ENCODE results near the gene DOCK2. TPM values are rescaled to one million over a fixed set of nuclear protein-coding genes. Genes with fewer than 3 reads are reported as not detected.
A peak's percentile ranks its signal among the peaks of the same experiment; 100 is the strongest.

DOCK2 gene
- total RNA-seq, 2 donors from 2014 or later, result 210 to 220 TPM

DNA sequence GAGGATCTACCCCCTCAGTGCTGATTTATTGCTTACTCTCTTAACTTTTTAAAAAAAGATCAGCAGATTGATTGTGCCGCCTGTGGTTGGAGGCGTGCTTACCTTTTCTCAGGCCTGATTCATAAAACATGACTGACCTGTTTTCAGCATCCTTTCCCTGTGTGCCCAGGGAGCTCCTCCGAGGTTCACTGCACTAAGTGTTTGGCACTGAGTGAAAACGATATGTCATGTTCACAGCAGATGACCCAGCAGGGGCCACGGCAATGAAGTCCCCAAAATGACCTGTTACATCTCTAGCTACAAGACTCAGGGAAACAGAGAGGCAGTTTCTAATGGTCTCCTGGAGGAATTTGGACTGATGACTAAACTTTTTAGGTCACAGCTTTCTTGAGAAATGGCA, 273.3 kb downstream of the DOCK2 start:
- no peaks in the 10 kb centered on the region for H3K36me3 Mint-ChIP-seq
- no peak overlapping the region for H3K27ac Mint-ChIP-seq
- ATAC-seq (no peak), DNase-seq (ENCODE audit: low spot score in 2 of 2) (no peak)
- no peaks in the 10 kb centered on the region for H3K9me3 Mint-ChIP-seq

DNA sequence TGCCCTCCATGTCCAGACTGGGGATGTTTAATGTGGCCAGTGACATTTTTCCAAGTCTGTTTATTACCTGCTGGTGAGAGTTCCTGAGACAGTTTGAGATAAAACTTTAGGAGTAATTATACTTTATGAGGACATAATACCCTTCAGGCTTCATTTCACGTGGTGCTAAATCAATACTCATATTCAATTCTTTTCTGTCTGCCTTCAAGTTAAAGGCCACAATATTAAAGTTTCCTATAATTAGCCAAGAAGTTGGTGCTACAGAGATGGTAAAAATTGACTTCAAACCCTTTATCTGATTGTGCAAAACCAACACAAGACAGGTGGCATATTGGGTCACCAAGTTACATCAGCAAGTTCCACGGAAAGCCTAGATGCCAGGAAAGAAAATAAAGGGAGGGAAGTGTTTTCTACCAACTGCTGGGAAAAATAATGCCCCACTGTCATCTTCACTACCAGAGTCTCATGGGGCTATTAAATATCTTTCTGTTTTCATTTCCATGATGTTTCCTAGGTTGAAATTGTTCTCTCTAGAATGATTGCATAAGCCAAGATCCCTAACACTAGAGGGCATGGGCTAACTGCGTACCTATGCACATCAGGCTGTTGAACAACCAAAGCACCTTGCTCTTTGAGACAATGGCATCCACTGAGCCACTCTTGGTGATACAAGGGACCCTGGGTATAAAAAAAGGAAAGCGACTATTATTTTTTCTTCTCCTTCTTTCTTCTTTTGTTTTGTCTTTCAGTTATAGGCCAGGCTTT, 274.6 kb downstream of the DOCK2 start:
- Mint-ChIP-seq H3K27ac (no peak overlapping the region), H3K9me3 (no peaks in the 10 kb centered on the region), H3K36me3 (no peaks in the 10 kb centered on the region)
- DNase-seq (ENCODE audit: low spot score in 2 of 2) (no peak), ATAC-seq (no peak)

- DNase-seq (ENCODE audit: low spot score in 2 of 2) (no peak), ATAC-seq (no peak)
- no peaks in the 10 kb centered on the region for H3K36me3 Mint-ChIP-seq
- no peak overlapping the region for H3K27ac Mint-ChIP-seq
- H3K9me3 Mint-ChIP-seq, result no peaks in the 10 kb centered on the region
Measured at GRCh38 chr5:169913479-169913878, 276.4 kb downstream of the DOCK2 start.

DNA sequence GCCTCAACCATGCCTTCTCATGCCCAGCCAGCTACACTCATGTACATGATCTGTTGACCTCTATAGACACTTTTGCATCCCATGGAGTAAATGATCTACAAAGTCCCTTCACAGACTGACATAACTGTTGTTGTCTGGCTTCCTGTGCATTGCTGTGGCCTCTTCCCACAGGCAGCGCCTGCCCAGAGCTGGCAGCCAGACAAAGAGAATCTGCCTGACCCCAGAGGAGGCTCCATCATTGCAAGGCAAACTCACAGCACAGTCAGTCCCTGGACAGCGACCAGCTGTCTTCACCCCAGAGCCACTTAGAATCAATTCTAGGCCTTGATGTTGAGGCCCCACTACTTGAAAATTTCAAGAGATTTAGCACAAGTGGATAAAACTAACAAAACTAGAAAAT, 277.7 kb downstream of the DOCK2 start:
- Mint-ChIP-seq H3K27ac (no peak overlapping the region), H3K9me3 (no peaks in the 10 kb centered on the region)
- no peak for ATAC-seq

GRCh38 chr5:169917500-169917899, 280.4 kb downstream of the DOCK2 start:
- ATAC-seq (no peak), DNase-seq (ENCODE audit: low spot score in 2 of 2) (no peak)
- no peak overlapping the region for H3K27ac Mint-ChIP-seq
- no peaks in the 10 kb centered on the region for H3K36me3 Mint-ChIP-seq
- no peaks in the 10 kb centered on the region for H3K9me3 Mint-ChIP-seq

More for the DNA sequence above, 277.7 kb downstream of the DOCK2 start:
- no peak for DNase-seq (ENCODE audit: low spot score in 2 of 2)
- H3K36me3 Mint-ChIP-seq, result no peaks in the 10 kb centered on the region

GRCh38 chr5:169918228-169918627, 281.2 kb downstream of the DOCK2 start:
- ATAC-seq (no peak), DNase-seq (ENCODE audit: low spot score in 2 of 2) (no peak)
- Mint-ChIP-seq H3K36me3 (no peaks in the 10 kb centered on the region), H3K27ac (no peak overlapping the region), H3K9me3 (no peaks in the 10 kb centered on the region)

DNA sequence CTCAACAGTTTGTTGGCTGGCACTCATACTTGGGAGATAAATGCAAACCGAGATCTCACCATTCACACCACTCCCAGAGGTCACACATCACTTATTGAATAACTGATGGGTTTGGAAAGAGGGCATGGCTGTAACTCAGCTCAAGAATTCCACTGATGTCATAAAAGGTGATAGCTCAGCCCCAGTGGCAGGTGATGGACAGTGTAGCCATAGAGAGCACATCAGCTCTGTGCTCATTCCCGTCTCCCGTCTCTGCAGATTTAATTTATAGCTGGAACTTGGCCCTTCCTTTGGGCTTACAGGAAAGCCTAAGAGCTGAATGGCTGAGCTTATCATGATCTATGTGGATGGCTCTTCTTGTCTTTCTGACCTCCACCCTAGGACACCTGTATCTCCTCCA, 283.4 kb downstream of the DOCK2 start:
- DNase-seq (ENCODE audit: low spot score in 2 of 2) (no peak), ATAC-seq (no peak)
- H3K36me3 Mint-ChIP-seq, result peaks cover 0 to 13% of the 10 kb centered on the region in 2 donors
- no peak overlapping the region for H3K27ac Mint-ChIP-seq
- no peaks in the 10 kb centered on the region for H3K9me3 Mint-ChIP-seq

- H3K36me3 Mint-ChIP-seq, result peaks cover 0 to 13% of the 10 kb centered on the region in 2 donors
- ATAC-seq (no peak), DNase-seq (ENCODE audit: low spot score in 2 of 2) (no peak)
- no peak overlapping the region for H3K27ac Mint-ChIP-seq
- H3K9me3 Mint-ChIP-seq, result no peaks in the 10 kb centered on the region
Measured at GRCh38 chr5:169921384-169921783, 284.3 kb downstream of the DOCK2 start.

DNA sequence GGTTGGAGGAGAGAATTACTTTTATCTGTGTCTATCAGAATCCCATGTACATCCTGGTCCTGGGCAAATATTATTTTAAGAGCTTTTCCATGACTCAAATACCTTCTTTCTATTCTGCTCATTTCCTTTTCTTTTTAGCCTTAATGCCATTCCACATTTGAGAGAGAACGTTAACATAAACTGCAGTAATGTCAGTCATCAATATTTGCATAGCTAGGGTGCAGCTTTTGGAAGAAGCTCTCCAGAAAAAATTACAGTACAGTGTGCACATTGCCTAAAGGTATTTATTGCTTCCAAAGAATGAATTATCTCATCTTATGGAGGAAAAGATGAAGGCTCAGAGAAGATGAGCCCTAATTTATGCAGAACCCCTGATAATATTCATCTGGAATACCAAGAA, 284.9 kb downstream of the DOCK2 start:
- H3K27ac Mint-ChIP-seq, result no peak overlapping the region
- H3K9me3 Mint-ChIP-seq, result no peaks in the 10 kb centered on the region
- ATAC-seq (no peak), DNase-seq (ENCODE audit: low spot score in 2 of 2) (no peak)
- H3K36me3 Mint-ChIP-seq, result peaks cover 0 to 18% of the 10 kb centered on the region in 2 donors

- H3K27ac Mint-ChIP-seq, result no peak overlapping the region
- peaks cover 0 to 21% of the 10 kb centered on the region in 2 donors for H3K36me3 Mint-ChIP-seq
- DNase-seq (ENCODE audit: low spot score in 2 of 2) (no peak), ATAC-seq (no peak)
- H3K9me3 Mint-ChIP-seq, result no peaks in the 10 kb centered on the region
Measured at GRCh38 chr5:169922474-169922873, 285.4 kb downstream of the DOCK2 start.

DNA sequence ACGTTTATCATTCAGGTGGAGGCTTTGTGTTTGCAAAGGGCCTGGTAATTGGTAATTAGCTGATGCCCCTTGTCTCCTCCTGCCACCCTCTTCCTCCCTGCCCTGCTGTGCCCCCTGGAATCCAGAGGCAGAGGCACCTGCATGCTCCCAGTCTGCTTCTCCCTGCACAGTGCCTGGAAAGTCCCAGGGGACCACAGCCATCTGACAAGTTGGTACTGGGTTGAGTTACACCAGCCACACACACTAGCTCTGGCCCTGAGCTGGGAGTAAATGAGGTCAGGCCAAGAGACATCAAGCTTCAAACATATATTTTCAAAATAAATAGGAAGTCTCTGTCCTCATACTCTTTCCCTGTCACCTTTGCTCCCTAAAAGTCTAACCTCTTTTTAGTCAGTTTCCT, 286.9 kb downstream of the DOCK2 start:
- Mint-ChIP-seq H3K27ac (peak overlapping the region in 1 of 2 donors; percentile 90), H3K36me3 (peaks cover 0 to 26% of the 10 kb centered on the region in 2 donors), H3K9me3 (no peaks in the 10 kb centered on the region)
- no peak for DNase-seq (ENCODE audit: low spot score in 2 of 2)
- peak in 1 of 2 donors; percentile 34 for ATAC-seq

DNA sequence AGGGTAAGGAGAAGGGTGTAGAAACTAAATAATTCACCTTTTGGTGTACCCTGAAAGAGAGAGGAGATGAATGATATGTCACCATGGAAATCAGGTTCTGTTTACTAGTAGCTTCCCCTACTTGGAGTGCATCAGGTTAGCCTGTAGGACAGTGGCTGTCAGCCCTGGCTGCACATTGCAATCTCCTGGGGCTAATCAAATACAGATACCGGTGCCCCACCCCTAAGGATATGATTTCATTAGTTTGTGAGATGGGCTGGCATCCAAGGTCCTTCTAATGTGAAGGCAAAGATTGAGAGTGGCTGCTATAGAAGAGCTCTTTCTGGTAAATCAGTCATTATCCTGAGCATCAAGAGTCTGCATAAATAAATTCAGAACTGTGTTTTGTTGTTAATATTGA, 296.1 kb downstream of the DOCK2 start:
- ATAC-seq (no peak), DNase-seq (ENCODE audit: low spot score in 2 of 2) (no peak)
- H3K36me3 Mint-ChIP-seq, result peaks cover 10 to 12% of the 10 kb centered on the region in 2 donors
- no peaks in the 10 kb centered on the region for H3K9me3 Mint-ChIP-seq
- no peak overlapping the region for H3K27ac Mint-ChIP-seq

- no peak for DNase-seq (ENCODE audit: low spot score in 2 of 2)
- Mint-ChIP-seq H3K27ac (peak overlapping the region in 1 of 2 donors; percentile 45), H3K36me3 (peaks cover 7 to 10% of the 10 kb centered on the region in 2 donors), H3K9me3 (no peaks in the 10 kb centered on the region)
- no peak for ATAC-seq
Measured at GRCh38 chr5:169933616-169934015, 296.5 kb downstream of the DOCK2 start.

- Mint-ChIP-seq H3K9me3 (no peaks in the 10 kb centered on the region), H3K27ac (peak overlapping the region in 1 of 2 donors; percentile 26), H3K36me3 (peaks cover 7 to 10% of the 10 kb centered on the region in 2 donors)
- no peak for DNase-seq (ENCODE audit: low spot score in 2 of 2)
- ATAC-seq, result peak in 1 of 2 donors; percentile 32
Measured at GRCh38 chr5:169934990-169935389, 297.9 kb downstream of the DOCK2 start.

GRCh38 chr5:169935762-169936161, 298.7 kb downstream of the DOCK2 start:
- Mint-ChIP-seq H3K27ac (no peak overlapping the region), H3K36me3 (peaks cover 7 to 10% of the 10 kb centered on the region in 2 donors), H3K9me3 (no peaks in the 10 kb centered on the region)
- DNase-seq (ENCODE audit: low spot score in 2 of 2) (no peak), ATAC-seq (no peak)

GRCh38 chr5:169938439-169938838, 301.4 kb downstream of the DOCK2 start:
- Mint-ChIP-seq H3K9me3 (no peaks in the 10 kb centered on the region), H3K36me3 (peaks cover 0 to 7% of the 10 kb centered on the region in 2 donors), H3K27ac (no peak overlapping the region)
- ATAC-seq (no peak), DNase-seq (ENCODE audit: low spot score in 2 of 2) (no peak)

DNA sequence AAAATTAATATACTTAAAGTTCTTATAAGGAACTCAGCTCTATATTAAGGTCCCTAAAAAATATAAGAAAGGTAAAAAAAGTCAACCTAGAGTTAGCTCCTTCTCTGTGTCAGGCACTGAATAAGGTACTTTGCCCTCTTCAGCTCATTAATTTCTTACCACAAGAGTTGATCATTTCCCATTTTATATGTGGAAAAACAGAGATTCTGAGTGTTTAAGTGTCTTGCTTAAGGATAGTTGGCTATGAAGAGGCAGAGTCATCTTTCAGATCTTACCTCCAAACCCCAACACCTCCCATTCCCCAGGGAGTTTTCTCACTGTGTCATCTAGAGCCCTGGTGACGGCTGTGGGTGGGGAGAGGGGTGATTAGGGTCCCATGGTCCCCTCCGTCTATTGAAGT, 302.7 kb downstream of the DOCK2 start:
- ATAC-seq (no peak), DNase-seq (ENCODE audit: low spot score in 2 of 2) (no peak)
- H3K9me3 Mint-ChIP-seq, result no peaks in the 10 kb centered on the region
- peaks cover 0 to 7% of the 10 kb centered on the region in 2 donors for H3K36me3 Mint-ChIP-seq
- no peak overlapping the region for H3K27ac Mint-ChIP-seq

DNA sequence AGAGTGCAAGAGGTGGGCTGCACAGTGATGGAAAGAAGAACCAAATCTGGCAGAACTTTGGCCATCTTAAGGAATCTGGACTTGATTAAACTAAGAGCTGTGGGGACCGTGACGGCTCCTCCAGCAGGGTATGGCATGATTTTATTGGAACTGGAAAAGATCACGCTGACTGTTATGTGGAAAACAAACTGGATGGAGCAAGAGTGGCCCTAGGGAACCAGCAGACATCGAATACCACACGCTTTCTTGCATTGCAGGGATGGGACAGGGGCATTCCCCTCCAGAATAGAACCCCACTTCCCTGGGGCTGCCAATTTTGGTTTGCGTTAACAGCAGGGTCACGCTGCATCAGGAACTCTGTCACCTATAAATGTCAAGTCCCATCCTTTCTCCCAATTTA, 304.5 kb downstream of the DOCK2 start:
- Mint-ChIP-seq H3K36me3 (peaks cover 0 to 6% of the 10 kb centered on the region in 2 donors), H3K9me3 (no peaks in the 10 kb centered on the region), H3K27ac (no peak overlapping the region)
- DNase-seq (ENCODE audit: low spot score in 2 of 2) (no peak), ATAC-seq (no peak)

All from activated naive CD4-positive, alpha-beta T cell treated with anti-CD3 and anti-CD28 coated beads, Interleukin-2, amount 50 U/mL, for 72 hours (primary cell).